Myocyte (in vitro differentiated cells): ENCODE measurements around the gene ERBB2. TPM values are rescaled to one million over a fixed set of nuclear protein-coding genes. Genes with fewer than 3 reads are reported as not detected.
"Not testable (repeated sequence)": the region's sequence is repeated elsewhere in the genome, so short reads cannot be mapped to it uniquely, and the experiment has no call there.

Source experiments
- DNase-seq: peaks from one replicate; pipeline ENCODE4 v3.0.0-alpha.2; 2012; ENCODE audit warnings: low read depth
- total RNA-seq: library from RNA; depleted of rRNA; stranded (reverse); fragments of >200 nt; gene quantifications from 2 replicates; pipeline ENCODE4 v1.2.3, GENCODE V29; 2014

ERBB2 gene
- total RNA-seq, 1 donor from 2014 or later, result 87.4 TPM

GRCh38 chr17:39702901-39703893, 3.3 kb downstream of the ERBB2 start:
- peak; percentile 91 for DNase-seq

DNA sequence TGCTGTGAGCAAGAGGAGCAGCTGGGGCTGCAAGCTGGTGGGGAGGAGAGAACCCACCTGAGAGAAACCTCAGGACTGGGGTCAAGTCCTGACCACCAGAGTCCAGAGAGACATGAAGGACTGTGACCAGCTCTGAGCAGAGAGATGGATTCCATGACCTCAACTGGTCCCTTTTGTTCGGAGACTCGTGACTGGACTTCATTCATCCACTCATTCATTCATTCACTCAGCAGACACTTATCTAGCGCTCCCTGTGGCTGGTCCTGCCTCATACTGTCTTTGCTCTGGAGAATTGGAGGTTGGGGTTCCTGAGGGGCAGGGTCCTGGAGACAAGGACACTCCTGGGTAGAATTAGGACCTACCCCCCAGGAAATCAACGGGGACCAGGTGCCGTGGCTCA, 4.0 kb downstream of the ERBB2 start:
- DNase-seq, result no peak

GRCh38 chr17:39704821-39705551, 5.1 kb downstream of the ERBB2 start:
- DNase-seq, result peak; percentile 81

GRCh38 chr17:39705786-39706348, 6.0 kb downstream of the ERBB2 start:
- peak; percentile 54 for DNase-seq

- DNase-seq, result no peak
Measured at GRCh38 chr17:39706383-39706782, 6.5 kb downstream of the ERBB2 start.

GRCh38 chr17:39706921-39707337, 7.1 kb downstream of the ERBB2 start:
- DNase-seq, result no peak

- DNase-seq, result no peak
Measured at GRCh38 chr17:39709319-39709997, 9.6 kb downstream of the ERBB2 start.

DNA sequence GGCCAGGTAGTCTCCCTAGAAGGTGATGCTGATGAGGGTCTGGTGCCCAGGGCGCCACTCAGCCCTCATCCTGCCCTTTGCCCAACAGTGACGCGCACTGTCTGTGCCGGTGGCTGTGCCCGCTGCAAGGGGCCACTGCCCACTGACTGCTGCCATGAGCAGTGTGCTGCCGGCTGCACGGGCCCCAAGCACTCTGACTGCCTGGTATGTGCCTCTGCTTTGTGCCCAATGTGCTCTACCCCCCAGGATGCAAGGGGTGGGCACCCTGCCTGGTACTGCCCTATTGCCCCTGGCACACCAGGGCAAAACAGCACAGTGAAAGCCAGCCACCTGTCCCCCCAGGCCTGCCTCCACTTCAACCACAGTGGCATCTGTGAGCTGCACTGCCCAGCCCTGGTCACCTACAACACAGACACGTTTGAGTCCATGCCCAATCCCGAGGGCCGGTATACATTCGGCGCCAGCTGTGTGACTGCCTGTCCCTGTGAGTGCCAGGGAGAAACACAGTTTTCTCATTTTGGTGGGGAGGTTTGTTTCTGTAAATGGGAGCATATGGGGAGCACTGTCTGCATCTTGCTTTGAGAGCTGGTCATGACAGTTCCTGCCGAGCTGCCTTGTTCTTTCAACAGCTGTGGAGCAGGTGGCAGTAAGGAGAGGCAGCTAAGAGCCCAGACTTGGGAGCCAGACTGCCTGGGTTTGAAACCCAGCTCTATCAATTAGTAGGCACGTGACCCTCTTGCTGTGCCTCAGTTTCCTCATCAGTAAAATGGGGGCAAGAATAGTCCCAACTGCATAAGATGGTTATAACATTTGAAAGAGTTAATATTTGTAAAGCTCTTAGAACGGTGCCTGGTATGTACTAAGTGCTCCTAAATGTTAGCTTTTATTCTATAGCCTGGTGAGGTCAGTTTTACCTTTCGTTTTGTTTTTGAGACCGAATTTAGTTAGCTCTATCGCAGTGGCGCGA, 10.4 kb downstream of the ERBB2 start:
- DNase-seq, result peak; percentile 71

DNA sequence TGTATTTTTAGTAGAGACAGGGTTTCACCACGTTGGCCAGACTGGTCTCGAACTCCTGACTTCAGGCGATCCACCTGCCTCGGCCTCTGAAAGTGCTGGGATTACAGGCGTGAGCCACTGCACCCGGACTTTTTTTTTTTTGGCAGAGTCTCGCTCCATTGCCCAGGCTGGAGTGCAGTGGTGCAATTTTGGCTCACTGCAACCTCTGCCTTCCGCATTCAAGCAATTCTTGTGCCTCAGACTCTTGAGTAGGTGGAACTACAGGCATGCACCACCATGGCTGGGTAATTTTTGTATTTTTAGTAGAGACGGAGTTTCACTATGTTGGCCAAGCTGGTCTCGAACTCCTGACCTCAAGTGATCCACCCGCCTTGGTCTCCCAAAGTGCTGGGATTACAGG, 11.2 kb downstream of the ERBB2 start:
- not testable (repeated sequence) for DNase-seq

DNA sequence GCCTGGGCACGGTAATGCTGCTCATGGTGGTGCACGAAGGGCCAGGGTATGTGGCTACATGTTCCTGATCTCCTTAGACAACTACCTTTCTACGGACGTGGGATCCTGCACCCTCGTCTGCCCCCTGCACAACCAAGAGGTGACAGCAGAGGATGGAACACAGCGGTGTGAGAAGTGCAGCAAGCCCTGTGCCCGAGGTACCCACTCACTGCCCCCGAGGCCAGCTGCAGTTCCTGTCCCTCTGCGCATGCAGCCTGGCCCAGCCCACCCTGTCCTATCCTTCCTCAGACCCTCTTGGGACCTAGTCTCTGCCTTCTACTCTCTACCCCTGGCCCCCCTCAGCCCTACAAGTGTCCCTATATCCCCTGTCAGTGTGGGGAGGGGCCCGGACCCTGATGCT, 12.0 kb downstream of the ERBB2 start:
- DNase-seq, result no peak

- DNase-seq, result no peak
Measured at GRCh38 chr17:39714234-39714633, 14.4 kb downstream of the ERBB2 start.

DNA sequence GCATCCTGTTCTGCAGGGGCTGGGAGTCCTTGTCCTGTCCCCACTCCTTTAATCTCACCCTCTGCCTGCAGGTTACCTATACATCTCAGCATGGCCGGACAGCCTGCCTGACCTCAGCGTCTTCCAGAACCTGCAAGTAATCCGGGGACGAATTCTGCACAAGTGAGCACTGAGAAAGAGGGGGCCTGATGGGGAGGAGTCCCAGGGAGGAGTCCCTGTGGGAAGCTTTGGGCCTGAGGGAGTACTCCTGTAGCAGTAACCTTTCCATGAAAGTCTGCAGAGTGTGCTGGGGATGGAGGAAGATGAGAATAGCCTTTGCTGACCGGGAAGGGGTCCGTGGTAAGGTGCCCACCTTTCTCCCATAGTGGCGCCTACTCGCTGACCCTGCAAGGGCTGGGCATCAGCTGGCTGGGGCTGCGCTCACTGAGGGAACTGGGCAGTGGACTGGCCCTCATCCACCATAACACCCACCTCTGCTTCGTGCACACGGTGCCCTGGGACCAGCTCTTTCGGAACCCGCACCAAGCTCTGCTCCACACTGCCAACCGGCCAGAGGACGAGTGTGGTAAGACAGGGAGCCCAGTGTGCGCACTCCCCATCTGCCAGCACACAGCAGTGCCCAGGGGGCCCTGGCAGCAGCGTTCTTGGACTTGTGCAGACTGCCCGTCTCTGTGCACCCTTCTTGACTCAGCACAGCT, 15.7 kb downstream of the ERBB2 start:
- DNase-seq, result no peak

DNA sequence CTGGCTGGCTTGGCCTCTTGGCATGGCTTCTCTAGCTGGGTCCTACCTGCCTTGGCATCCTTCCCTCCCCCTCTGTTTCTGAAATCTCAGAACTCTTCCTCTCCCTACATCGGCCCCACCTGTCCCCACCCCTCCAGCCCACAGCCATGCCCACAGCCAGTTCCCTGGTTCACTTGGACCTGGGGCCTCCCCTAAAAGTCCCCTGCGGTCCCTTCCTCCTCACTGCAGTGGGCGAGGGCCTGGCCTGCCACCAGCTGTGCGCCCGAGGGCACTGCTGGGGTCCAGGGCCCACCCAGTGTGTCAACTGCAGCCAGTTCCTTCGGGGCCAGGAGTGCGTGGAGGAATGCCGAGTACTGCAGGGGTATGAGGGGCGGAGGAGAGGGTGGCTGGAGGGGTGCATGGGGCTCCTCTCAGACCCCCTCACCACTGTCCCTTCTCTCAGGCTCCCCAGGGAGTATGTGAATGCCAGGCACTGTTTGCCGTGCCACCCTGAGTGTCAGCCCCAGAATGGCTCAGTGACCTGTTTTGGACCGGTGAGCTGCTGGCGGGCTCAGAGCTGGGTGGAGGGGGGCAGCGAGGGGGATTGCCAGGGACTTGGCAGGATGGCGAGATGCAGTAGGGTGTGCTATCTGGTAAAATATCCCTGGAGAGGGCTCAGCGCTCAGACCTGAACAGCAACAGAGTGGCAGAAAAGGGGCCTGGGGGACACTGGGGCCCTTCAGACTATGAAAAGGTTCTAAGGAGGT, 16.4 kb downstream of the ERBB2 start:
- no peak for DNase-seq

DNA sequence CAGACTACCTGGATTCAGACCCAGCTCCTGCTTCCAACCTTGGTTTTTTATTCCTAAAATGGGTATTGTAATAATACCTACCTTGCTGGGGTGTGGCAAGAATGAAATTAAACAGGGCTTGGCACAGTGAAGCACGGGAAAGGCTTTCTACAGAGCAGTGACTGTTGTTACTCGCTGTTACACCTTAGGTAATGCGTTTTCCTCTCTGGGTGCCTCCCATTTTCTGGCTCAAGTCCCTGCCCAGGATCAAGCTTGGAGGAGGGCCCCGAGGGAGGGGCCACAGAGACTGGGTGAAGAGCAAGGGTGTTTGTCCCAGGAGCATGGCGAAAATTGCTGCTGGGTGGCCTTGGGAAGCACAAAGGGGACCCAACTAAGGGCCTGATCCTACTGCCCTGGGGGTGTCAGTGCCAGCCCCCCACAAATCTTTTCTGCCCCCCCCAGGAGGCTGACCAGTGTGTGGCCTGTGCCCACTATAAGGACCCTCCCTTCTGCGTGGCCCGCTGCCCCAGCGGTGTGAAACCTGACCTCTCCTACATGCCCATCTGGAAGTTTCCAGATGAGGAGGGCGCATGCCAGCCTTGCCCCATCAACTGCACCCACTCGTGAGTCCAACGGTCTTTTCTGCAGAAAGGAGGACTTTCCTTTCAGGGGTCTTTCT, 17.1 kb downstream of the ERBB2 start:
- DNase-seq, result no peak

DNA sequence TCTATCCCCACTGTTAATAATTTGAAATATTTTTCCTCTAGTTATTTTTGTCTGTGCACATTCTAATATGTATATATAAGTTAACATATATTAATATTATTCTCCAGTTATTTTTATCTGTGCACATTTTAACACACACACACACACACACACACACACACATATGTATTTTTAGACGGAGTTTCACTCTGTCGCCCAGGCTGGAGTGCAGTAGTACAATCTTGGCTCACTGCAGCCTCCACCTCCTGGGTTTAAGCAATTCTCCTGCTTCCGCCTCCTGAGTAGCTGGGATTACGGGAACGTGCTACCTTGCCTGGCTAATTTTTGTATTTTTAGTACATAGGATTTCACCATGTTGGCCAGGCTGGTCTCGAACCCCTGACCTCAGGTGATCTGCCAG, 17.8 kb downstream of the ERBB2 start:
- no peak for DNase-seq

DNA sequence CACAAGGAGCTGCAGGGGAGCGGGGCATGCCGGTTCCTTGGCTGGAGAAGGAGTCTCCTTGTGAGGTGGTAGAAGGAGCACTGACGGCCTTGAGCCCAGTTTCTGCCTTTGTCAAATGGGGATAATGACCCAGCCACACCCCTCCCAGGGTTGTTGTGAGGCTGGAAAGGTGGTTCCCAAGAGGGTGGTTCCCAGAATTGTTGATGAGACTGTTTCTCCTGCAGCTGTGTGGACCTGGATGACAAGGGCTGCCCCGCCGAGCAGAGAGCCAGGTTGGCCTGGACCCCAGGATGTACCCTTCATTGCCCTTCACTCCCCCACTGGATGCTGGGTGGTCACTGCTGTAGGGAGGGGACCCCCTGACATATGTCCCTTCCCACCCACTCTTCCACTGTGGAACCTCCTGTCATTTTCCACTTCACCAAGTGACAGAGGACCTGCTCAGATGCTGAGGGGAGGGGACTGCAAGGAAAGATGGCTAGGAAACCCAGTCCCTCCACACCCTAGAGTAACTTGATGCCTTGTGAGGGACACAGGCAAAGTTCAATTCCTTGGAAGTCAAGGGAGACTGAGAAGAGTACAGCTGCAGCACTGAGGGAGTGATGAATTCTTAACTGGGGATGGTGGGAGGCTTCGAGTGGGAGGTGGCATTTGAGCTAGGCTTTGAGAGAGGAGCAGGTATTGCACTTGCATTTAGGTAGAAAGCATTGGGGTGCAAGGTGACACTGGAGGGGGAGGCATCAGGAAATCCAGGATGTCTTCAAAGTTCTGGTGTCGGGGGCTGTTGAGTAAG, 19.9 kb downstream of the ERBB2 start:
- no peak for DNase-seq

- DNase-seq, result no peak
Measured at GRCh38 chr17:39722104-39722503, 22.2 kb downstream of the ERBB2 start.
